GM18909 (cell line): ENCODE results near the gene PRRT4.

Source experiments
- ATAC-seq: cut with Tn5 transposase; IDR thresholded peaks from one replicate; pipeline ENCODE4 v1.9.1; 2021; ENCODE audit warnings: mild to moderate bottlenecking; ENCODE audit not compliant: unreplicated experiment, poor library complexity

The PRRT4 gene

DNA sequence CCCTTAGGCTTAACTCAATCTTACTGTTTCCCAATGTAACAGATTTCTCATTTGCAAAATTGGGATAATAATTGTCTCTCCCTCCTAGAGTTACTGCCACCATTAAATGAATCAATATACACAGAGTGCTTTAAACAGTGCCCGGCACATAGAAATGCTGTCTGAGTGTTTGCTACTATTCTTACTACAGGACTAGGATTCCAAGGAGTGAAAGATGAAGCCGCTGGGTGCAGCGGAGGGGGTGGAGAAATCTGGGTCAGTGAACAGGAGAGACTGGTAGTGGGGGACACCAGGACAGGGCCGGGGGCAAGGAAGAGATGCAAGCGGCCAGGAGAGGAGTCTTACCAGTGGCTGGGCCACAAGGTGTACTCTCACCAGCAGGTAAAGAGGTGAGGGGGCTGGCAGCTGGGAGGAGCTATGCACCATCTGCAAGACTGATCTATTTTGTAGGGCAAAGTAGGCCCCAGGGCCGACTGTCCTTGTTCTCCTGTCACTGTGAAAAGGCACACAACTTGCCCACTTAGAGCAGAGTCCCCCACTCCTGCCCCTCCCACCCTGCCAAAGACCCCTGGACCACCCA lies 18.5 kb upstream of the PRRT4 start:
- no peak for ATAC-seq

DNA sequence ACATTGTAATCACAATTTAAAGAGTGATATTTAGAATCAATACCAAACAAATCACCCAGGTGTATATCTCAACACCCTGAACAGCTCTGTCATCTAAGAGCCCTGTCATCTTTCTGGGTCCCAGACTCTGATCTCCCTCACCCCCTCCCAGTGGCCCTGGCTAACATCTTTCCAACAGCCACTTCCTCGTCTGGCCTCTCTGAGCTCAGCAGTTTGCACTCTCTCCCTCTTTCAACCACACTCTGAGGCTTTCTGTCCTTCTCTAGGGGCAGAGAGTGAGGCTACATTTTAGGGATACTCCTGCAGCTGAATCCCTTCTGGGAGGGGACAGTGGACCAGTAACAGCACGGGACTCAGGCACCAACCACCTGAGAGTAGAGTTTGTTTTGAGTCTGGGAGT lies 17.1 kb upstream of the PRRT4 start:
- ATAC-seq, result no peak

DNA sequence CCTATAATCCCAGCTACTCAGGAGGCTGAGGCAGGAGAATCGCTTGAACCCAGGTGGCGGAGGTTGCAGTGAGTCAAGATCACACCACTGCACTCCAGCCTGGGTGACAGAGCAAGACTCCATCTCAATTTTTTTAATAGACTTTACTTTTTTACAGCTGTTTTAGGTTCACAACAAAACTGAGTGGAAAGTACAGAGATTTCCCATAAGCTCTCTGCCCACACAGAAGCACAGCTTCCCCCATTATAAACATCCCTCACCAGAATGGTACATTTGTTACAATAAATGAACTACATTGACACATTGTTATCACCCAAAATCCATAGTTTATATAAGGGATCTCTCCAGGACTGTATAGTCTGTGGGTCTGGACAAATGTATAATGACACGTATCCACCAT lies 14.6 kb upstream of the PRRT4 start:
- no peak for ATAC-seq

DNA sequence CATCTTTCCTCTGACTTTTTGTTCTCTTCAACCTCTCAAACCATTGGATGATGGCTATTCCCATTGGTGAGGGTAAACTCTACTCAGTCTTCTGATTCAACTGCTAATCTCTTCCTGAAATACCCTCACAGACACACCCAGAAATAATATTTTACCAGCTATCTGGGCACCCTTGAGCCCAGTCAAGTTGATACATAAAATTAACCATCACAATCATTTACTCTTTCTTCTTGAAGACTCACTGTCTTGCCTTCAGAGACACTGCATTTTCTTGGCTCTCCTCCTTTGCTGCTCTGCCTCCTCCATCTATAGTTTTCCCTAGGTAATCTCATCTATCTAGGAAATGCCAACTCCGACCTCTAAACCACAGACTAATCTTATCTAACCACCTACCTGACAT lies 12.6 kb upstream of the PRRT4 start:
- ATAC-seq, result no peak

DNA sequence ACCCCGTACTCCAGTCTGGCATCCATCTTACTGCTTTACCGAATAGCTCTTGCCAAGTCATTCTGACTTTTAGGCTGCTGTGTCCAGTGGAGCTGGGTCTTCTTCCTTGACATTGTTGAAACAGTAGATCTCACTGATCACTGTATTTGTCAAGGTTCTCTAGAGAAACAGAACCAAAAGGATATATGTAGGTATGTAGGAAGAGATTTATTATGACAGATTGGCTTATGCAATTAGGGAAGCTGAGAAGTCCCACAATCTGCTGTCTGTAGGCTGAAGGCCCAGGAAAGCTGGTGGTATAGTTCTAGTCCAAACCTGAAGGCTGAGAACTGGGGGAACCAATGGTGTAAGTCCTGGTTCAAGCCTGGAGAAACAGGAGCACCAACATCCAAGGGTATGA lies 12.1 kb upstream of the PRRT4 start:
- no peak for ATAC-seq

DNA sequence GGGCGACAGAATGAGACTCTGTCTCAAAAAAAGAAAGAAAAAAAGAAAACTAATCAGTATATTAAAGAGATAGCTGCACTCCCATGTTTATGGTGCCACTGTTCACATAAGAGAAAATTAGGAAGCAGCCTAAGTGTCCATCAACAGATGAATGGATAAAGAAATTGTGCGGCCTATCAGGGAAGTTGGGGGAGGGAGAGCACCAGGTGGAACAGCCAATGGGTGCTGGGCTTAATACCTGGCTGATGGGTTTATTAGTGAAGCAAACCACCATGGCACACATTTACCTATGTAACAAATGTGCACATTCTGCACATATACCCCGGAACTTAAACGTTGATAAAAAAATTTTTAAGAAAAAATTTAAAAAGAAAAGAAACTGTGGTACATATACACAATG lies 9.0 kb upstream of the PRRT4 start:
- ATAC-seq, result no peak

DNA sequence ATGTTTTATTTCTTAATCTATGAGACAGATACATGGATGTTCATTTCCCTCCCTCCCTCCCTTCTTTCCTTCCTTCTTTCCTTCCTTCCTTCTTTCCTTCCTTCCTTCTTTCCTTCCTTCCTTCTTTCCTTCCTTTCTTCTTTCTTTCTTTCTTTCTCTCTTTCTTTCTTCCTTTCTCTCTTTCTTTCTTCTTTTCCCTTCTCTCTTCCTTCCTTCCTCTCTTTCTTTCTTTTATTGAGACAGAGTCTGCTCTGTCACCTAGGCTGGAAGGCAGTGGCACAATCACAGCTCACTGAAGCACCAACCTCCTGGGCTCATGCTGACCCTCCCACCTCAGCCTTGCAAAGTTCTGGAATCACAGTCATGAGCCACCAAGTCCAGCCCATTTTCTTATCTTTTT lies 5.5 kb upstream of the PRRT4 start:
- ATAC-seq, result no peak

DNA sequence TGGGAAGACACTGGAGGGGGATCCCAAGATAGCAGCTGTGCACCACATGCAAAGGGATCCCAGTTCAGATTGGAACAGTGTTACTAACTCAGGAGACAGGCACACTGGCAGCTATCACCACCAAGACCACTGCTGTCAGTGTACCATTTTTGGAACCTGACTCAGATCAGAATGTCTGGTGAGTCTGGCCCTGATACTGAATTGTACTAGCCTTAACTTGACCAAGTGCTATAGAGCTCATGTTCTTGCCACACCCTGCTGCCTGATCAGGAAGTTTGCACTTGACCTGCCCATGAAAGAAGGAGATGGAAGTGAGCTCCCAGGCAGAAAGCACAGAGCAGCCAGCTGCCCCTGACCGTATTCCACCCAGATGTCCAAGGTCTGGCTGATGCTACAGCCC lies 4.8 kb upstream of the PRRT4 start:
- ATAC-seq, result no peak

DNA sequence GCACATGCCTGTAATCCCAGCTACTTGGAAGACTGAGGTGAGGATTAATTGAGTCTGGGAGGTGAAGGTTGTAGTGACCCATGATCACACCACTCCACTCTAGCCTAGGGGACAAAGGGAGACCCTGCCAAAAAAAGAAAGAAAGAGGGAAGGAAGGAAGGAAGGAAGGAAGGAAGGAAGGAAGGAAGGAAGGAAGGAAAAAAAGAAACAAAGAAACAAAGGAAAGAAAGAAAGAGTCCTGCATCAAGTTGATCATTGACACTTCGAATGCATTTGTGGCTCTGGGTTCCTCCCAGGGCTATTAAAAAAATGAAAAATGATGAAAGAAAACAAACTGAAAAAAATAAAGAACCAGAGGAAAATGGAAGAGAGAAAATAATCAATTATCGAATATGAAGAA lies 3.9 kb upstream of the PRRT4 start:
- ATAC-seq, result no peak

DNA sequence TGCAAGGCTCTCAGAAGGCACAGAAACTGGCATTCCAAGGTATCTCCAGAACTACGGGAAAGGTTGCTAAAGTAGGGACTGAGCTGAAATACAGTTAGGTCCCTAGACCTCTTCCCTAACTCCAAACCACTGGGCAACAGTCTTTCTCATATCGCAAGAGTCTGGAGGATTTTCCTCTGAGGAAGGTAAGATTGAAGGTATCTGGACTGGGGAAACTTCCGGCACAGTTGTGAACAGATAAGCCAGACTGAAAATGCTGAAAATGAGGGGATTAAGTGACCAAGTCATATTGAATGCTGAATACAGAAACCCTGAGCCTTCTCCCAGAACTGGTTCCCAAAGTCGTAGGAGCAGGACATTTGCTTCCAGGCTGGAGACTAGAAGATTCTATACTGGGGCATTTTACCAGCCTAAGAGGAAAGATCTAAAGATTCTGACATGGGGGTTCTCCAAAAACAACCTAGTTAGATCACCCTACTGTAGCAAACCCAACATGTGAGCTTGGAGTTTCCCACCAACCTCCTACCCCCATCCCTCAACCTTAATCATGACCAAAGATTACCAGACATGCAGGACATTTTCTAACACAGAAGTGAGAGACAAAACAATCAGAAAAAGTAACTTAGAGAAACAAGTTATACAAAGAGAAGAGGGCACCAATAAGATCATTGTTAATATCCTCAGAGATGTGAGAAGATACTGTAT lies 2.8 kb upstream of the PRRT4 start:
- ATAC-seq, result no peak

DNA sequence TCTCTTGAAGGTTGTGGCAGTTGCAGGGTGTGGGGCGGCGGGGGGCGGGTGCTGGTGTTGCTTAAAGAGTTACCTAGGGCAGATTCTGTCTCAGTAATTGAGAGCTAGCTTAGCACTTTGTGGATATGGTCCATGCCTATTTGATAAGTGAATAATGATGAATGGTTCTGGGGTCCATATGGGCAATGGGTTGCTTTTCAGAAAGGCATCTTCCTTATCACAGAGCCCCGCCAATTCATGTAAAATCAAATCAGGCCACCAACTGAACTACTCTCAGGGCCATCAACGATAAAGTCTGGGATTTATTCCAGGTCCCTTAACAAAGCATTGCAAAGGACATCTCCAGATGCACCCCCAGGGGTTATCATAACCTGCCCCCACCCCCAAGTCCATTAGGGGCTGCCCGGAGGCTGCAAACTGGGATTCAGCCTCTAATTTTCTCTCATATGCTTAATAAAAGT lies 1.8 kb upstream of the PRRT4 start:
- ATAC-seq, result no peak

DNA sequence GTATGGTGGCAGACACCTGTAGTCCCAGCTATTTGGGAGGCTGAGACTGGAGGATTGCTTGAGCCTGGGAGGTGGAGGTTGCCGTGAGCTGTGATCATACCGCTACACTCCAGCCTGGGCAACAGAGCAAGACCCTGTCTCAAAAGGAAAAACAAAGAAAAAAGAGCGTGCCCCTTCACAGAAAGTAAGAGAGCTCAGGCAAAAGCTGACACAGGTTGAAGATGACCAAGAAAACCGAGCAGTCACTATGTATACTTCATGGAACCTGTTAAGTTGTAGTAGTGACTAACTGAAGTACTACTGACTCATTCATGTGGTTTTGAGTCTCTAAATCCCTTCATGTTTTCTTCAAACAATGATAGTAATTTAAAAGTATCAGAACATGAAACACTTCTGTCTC lies 1.2 kb upstream of the PRRT4 start:
- ATAC-seq, result no peak

DNA sequence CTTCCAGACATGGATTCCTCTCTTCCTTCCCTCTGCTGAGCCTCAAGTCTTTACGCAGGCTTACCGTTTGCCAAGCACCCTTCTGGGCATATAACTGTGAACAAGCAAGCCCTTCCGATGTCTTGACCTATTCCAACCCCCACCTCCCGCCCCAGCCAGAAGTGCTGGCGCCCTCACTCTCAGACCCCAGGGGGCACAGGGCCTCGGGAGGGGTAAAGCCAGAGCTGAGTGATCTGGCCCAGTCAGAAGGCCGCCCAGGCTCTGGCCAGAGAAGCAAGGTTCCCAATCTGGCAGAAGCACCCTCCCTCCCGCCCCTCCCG lies 1.2 kb downstream of the PRRT4 start:
- ATAC-seq, result no peak

DNA sequence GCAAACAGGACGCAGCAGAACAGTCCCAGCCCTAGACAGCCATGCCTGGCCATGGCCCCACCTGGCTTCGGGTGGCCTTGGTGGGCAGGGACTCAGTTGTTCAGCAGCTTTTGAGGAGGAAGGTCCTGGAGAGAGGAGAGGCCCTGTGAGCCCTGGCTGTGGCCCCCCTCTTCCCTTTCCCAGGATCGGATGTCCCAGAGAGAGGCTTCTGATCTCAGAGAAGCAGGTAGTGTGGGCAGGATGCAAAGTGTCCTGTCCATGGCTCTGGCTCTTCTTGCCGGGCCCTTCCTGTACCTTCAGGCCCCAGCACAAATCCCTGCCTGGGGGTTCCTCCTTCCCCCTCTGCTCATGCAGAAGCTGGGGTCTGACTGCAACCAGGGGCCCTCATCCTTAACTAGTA lies 1.6 kb downstream of the PRRT4 start:
- no peak for ATAC-seq

DNA sequence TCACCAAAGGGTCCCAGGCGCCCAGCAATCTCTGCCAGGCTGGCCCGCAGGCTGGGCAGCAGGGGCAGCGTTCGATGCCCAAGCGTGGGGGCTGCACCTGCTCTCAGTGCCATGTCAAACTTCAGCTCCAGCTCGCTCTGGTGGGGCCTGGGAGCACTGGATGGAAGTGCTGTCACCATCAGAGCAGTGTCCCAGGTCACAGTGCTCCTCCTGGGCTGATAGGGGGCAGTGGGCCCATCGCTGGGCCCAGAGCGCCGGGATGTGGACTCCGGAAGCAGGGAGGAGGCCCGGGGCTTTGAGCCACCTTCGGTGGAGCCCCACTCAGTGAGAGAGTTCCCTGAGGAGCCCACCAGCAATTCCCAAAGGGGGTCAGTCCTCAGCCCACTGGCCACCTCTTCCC lies 2.2 kb downstream of the PRRT4 start:
- ATAC-seq, result no peak

DNA sequence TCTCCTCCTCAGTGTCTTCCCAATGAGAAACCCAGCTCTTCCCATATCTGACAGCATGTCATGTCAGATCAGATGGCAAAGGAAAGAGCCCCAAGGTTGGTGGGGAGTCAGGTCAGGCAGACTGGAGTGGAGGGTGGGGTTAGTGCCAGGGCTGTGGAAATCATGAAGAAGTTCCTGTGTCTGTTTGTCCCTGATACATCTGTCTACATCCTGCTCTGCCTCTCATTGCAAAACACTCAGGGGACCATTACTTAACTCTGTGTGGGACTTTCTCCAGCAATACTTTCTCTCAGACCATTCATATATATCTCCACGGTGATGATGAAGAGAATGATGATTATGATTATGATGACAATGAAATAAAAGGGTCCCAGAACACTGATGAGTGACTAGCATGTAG lies 3.3 kb downstream of the PRRT4 start:
- ATAC-seq, result no peak

DNA sequence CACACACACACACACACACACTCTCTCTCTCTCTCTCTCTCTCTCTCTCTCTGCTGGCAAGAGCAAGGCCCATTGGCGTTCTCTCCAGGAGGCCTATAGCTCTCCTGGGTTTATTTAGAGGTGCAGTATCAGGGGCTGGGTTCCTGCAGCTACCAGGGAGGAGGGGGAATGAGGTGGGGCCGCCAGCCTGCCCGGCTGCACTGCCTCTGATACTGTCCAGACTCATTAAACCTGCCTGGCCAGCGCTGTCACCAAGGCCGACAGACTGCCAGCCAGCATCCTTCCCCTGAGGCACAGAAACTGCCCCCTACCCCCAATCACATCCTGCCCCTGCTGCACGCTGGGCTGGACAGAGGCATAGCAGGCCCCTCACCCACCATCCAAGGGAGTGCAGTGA lies 4.3 kb downstream of the PRRT4 start:
- ATAC-seq, result no peak

DNA sequence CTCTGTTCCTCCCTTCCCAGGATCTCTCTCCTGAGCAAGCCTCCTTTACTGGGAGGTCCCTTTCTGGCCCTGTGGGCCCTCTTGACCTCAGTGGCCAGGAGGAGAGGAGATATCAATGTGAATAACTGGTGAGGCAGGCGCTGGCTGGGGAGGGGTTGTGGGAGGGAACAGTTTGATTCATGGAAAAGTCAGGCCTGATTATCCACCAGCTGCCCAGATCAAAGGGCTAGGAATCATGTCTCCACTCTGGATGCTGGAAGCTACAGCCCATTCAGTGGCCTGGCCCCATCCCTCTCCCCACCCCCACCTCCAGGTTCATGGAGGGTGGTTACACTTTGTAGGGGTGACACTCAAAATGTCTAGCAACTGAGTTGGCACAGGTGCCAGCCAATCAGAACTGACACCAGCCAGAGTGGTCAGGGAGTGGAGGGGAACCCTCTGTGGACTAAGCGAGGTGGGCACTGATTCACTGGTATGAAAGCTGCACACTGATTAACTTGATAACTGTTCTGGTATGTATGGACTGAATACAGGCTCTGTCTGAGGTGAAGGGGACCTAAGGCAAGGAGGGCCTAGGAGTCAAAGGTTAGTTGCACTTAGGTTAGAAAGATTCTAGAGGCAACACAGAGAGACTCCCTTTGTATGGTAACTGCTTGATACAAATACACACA lies 4.8 kb downstream of the PRRT4 start:
- no peak for ATAC-seq

DNA sequence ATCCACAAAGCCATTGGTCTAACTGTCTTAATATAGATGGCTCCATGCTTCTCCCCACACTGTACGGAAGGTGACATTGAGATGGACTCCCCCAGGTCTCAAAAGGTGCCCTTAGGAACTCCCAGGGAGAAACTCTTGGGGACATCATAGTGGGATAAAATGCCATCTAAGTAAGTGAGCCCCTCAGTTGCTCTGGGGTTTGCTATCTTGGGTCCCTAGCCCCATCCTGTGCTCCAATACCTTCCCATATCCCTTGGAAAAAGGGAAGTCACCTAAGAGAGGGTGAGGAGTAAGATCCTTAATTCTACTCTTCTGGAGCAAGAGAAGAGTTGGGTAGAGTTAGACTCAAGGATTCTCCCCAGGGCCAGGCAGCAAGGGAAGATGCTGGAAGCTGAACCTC lies 7.9 kb downstream of the PRRT4 start:
- ATAC-seq, result no peak

DNA sequence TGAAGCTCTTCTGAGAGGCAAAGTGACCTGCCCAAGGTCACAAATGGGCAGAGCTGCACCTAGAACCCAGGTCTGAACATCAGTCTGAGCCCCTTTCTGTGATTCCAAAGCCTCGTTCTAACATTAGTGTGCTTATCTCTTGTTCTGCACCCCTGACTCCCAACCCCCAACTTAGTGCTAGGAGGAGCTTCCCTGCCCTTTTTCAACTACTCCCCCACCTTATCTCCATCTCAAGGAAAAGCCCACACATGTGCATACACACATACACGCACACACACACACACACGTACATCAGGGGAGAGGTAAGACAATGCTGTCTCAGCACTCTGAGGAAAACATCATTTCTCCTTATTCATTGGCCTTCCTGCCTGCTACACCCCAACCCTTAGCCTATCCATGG lies 8.3 kb downstream of the PRRT4 start:
- no peak for ATAC-seq

DNA sequence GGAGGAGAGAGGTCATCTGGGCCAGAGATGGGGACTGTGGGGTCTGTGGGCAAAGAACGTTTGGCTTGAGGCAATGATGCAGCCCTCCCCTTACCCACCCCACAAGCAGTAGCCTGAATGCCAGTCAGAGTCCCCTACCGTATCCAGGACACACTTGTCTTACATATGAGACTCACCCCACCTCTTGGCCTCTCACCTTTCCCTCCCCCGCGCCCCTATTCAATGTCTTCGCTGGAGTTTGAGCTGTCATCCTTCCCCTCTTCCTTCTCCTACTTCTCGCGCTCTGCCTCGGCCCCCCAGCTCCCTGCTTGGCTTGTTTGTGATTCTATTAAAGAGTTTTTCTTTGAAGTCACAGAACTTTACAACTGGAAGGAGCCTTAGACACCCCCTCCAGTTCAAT lies 8.9 kb downstream of the PRRT4 start:
- no peak for ATAC-seq

DNA sequence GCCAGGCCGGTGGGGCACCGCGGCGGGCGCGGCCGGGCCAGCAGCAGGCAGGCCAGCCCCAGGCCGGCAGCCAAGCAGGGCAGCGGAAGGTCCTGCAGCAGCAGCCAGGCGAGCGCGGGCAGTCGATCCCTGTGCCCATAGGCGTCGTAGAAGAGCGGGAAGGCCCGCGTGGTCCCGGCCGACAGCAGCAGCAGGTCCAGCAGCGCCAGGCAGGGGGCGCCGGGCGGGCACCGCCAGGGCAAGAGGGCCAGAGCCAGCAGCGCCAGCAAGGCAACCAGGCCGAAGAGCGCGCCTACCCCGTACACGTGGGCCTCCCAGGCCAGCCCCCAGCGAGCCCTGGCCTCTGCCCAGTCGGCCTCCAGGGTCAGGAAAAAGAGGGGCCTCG lies 9.3 kb downstream of the PRRT4 start:
- no peak for ATAC-seq
